ENCODE data around the gene MRAP2. TPM values are rescaled to one million over a fixed set of nuclear protein-coding genes. Genes with fewer than 3 reads are reported as not detected.

MRAP2 gene
- total and polyA plus RNA-seq, 9 donors: 15.0 to 40.8 (median 24.9) TPM

Other genes starting within 250 kb of the MRAP2 start
- not detected for gene RIPPLY2, start 180.4 kb upstream of the MRAP2 start, total RNA-seq
- under 1 TPM in 2 of 8 donors, not detected in 6; 0.05 to 0.13 TPM for gene RIPPLY2, start 180.4 kb upstream of the MRAP2 start, polyA plus RNA-seq (ENCODE audit: insufficient read depth in 1 of 8, insufficient read length in 8 of 8, low replicate concordance in 1 of 8)
- 9.5 TPM for gene CYB5R4, start 174.1 kb upstream of the MRAP2 start, total RNA-seq
- 10 to 100 TPM in 5 of 8 donors, 1 to 10 TPM in 3; 8.7 to 11.4 (median 10.5) TPM for gene CYB5R4, start 174.1 kb upstream of the MRAP2 start, polyA plus RNA-seq (ENCODE audit: insufficient read depth in 1 of 8, insufficient read length in 8 of 8, low replicate concordance in 1 of 8)
- gene CEP162, start 193.9 kb downstream of the MRAP2 start, total RNA-seq: 8.0 TPM
- gene CEP162, start 193.9 kb downstream of the MRAP2 start, polyA plus RNA-seq (ENCODE audit: insufficient read depth in 1 of 8, insufficient read length in 8 of 8, low replicate concordance in 1 of 8): 1 to 10 TPM; 5.0 to 8.1 (median 6.5) TPM

All from muscle of leg (tissue), 9 donors.